HEK293 (cell line): ENCODE data around the gene TLCD4.

ENCODE experiments used
- CTCF ChIA-PET: fragments of 350-600 bp; formaldehyde crosslinking; extraction: SDS; loops from one replicate; lab custom pipeline; 2021; ENCODE audit warnings: antibody characterized with exemption; lab: Yijun Ruan, JAX
- POLR2A ChIA-PET: fragments of 300-600 bp; formaldehyde crosslinking; extraction: SDS; loops from one replicate; lab custom pipeline; 2020; ENCODE audit warnings: antibody characterized with exemption, inconsistent platforms; lab: Yijun Ruan, JAX
- H3K27ac ChIP-seq: fragments of 200-500 bp; sonication (Bioruptor generic); 2 replicates; pipeline ENCODE4 v1.5.1; 2014; ENCODE audit warnings: low read depth, low read length, control low read depth, inconsistent platforms; ENCODE audit errors: extremely low read depth
- H3K36me3 ChIP-seq, 2 experiments: fragments of 200-500 bp in 1 of 2; sonication (Bioruptor generic) in 1 of 2; 1 replicate in 1 of 2; 2 replicates in 1 of 2; pipeline ENCODE4 v1.5.1; 2014 to 2017; ENCODE audit warnings: inconsistent platforms in 2 of 2, low read length in 2 of 2; ENCODE audit not compliant: control insufficient read depth in 2 of 2, insufficient read depth in 1 of 2
- H3K4me1 ChIP-seq: fragments of 200-500 bp; sonication (Bioruptor generic); 2 replicates; pipeline ENCODE4 v1.5.1; 2014; ENCODE audit warnings: mild to moderate bottlenecking, low read length, inconsistent platforms; ENCODE audit not compliant: control insufficient read depth, insufficient read depth
- H3K4me3 ChIP-seq: 2 replicates; pipeline ENCODE4 v1.5.1; 2011; ENCODE audit warnings: low read depth, mild to moderate bottlenecking, control low read depth, low read length, moderate library complexity
- H3K9me3 ChIP-seq: fragments of 200-500 bp; sonication (Bioruptor generic); 2 replicates; pipeline ENCODE4 v1.5.1; 2014; ENCODE audit warnings: low read depth, low read length, inconsistent platforms; ENCODE audit not compliant: control insufficient read depth, insufficient read depth
- BCL11A ChIP-seq: fragments of 450-650 bp; formaldehyde crosslinking; IDR thresholded peaks from 2 replicates; pipeline ENCODE4 v1.5.1; 2016; ENCODE audit warnings: low read depth, missing biosample characterization, missing genetic modification characterization
- BCL11B ChIP-seq: fragments of 450-650 bp; formaldehyde crosslinking; IDR thresholded peaks from 2 replicates; pipeline ENCODE4 v1.5.1; 2016; ENCODE audit warnings: low read depth, missing biosample characterization, missing genetic modification characterization
- GLI2 ChIP-seq: fragments of 450-650 bp; formaldehyde crosslinking; IDR thresholded peaks from 2 replicates; pipeline ENCODE4; 2017; ENCODE audit warnings: missing biosample characterization, missing genetic modification characterization, low read depth, borderline replicate concordance
- KLF8 ChIP-seq: fragments of 450-650 bp; formaldehyde crosslinking; IDR thresholded peaks from 2 replicates; pipeline ENCODE4 v1.5.1; 2016; ENCODE audit warnings: missing biosample characterization, missing genetic modification characterization
- KLF9 ChIP-seq: fragments of 450-650 bp; formaldehyde crosslinking; IDR thresholded peaks from 2 replicates; pipeline ENCODE4 v1.5.1; 2016; ENCODE audit warnings: missing biosample characterization, missing genetic modification characterization, low read depth
- OSR2 ChIP-seq: fragments of 450-650 bp; formaldehyde crosslinking; IDR thresholded peaks from 2 replicates; pipeline ENCODE4 v1.5.1; 2016; ENCODE audit warnings: missing biosample characterization, missing genetic modification characterization
- PATZ1 ChIP-seq: fragments of 450-650 bp; formaldehyde crosslinking; IDR thresholded peaks from 2 replicates; pipeline ENCODE4 v1.5.1; 2016; ENCODE audit warnings: missing biosample characterization, missing genetic modification characterization
- PRDM1 ChIP-seq: fragments of 450-650 bp; formaldehyde crosslinking; IDR thresholded peaks from 2 replicates; pipeline ENCODE4; 2016; ENCODE audit warnings: missing biosample characterization, missing genetic modification characterization
- SCRT1 ChIP-seq: fragments of 450-650 bp; formaldehyde crosslinking; IDR thresholded peaks from 2 replicates; pipeline ENCODE4 v1.5.1; 2016; ENCODE audit warnings: missing biosample characterization, missing genetic modification characterization, borderline replicate concordance
- TCF7L2 ChIP-seq: IDR thresholded peaks from 2 replicates; pipeline ENCODE4 v1.6.1; 2011; ENCODE audit warnings: low read depth, mild to moderate bottlenecking, inconsistent platforms, low read length, moderate library complexity, borderline replicate concordance
- ZBTB20 ChIP-seq: fragments of 450-650 bp; formaldehyde crosslinking; IDR thresholded peaks from 2 replicates; pipeline ENCODE4 v1.5.1; 2016; ENCODE audit warnings: missing biosample characterization, missing genetic modification characterization
- ZBTB8A ChIP-seq: fragments of 450-650 bp; formaldehyde crosslinking; IDR thresholded peaks from 2 replicates; pipeline ENCODE4 v1.5.1; 2016; ENCODE audit warnings: missing biosample characterization, missing genetic modification characterization
- ZFP69B ChIP-seq: fragments of 450-650 bp; formaldehyde crosslinking; IDR thresholded peaks from 2 replicates; pipeline ENCODE4 v1.5.1; 2016; ENCODE audit warnings: missing biosample characterization, missing genetic modification characterization
- ZNF132 ChIP-seq: fragments of 450-650 bp; formaldehyde crosslinking; IDR thresholded peaks from 2 replicates; pipeline ENCODE4 v1.5.1; 2017; ENCODE audit warnings: missing biosample characterization, missing genetic modification characterization, borderline replicate concordance
- ZNF184 ChIP-seq: fragments of 450-650 bp; IDR thresholded peaks from 2 replicates; pipeline ENCODE4 v1.5.1; 2018; ENCODE audit warnings: missing biosample characterization, mild to moderate bottlenecking, missing genetic modification characterization
- ZNF2 ChIP-seq: fragments of 450-650 bp; formaldehyde crosslinking; IDR thresholded peaks from 2 replicates; pipeline ENCODE4 v1.5.1; 2016; ENCODE audit warnings: missing biosample characterization, missing genetic modification characterization
- ZNF239 ChIP-seq: fragments of 450-650 bp; formaldehyde crosslinking; IDR thresholded peaks from 2 replicates; pipeline ENCODE4 v1.5.1; 2016; ENCODE audit warnings: missing biosample characterization, missing genetic modification characterization
- ZNF274 ChIP-seq, 2 experiments: fragments of 200-500 bp in 1 of 2; fragments of 450-650 bp in 1 of 2; sonication (Bioruptor generic) in 1 of 2; formaldehyde crosslinking in 1 of 2; IDR thresholded peaks; 2 replicates each; pipeline versions ENCODE4 v1.5.1 to v1.6.1; 2014 to 2016; ENCODE audit warnings: borderline replicate concordance in 1 of 2, inconsistent platforms in 1 of 2, low read length in 1 of 2, missing biosample characterization in 1 of 2, missing genetic modification characterization in 1 of 2
- ZNF292 ChIP-seq: fragments of 450-650 bp; formaldehyde crosslinking; IDR thresholded peaks from 2 replicates; pipeline ENCODE4 v1.5.1; 2016; ENCODE audit warnings: low read depth, missing biosample characterization, missing genetic modification characterization, borderline replicate concordance
- ZNF404 ChIP-seq: fragments of 450-650 bp; formaldehyde crosslinking; IDR thresholded peaks from 2 replicates; pipeline ENCODE4 v1.5.1; 2017; ENCODE audit warnings: missing biosample characterization, missing genetic modification characterization
- ZNF423 ChIP-seq: fragments of 450-650 bp; formaldehyde crosslinking; IDR thresholded peaks from 2 replicates; pipeline ENCODE4 v1.5.1; 2016; ENCODE audit warnings: missing biosample characterization, missing genetic modification characterization
- ZNF473 ChIP-seq: fragments of 450-650 bp; formaldehyde crosslinking; IDR thresholded peaks from 2 replicates; pipeline ENCODE4 v1.5.1; 2017; ENCODE audit warnings: missing biosample characterization, missing genetic modification characterization
- ZNF521 ChIP-seq: fragments of 450-650 bp; formaldehyde crosslinking; IDR thresholded peaks from 2 replicates; pipeline ENCODE4 v1.5.1; 2017; ENCODE audit warnings: missing biosample characterization, mild to moderate bottlenecking, missing genetic modification characterization
- ZNF544 ChIP-seq: fragments of 450-650 bp; formaldehyde crosslinking; IDR thresholded peaks from 2 replicates; pipeline ENCODE4 v1.5.0; 2017; ENCODE audit warnings: missing biosample characterization, missing genetic modification characterization
- ZNF555 ChIP-seq: fragments of 450-650 bp; formaldehyde crosslinking; conservative IDR thresholded peaks from 2 replicates; pipeline ENCODE4 v1.5.1; 2017; ENCODE audit warnings: missing biosample characterization, mild to moderate bottlenecking, missing genetic modification characterization, inconsistent platforms
- ZNF585B ChIP-seq: fragments of 450-650 bp; formaldehyde crosslinking; IDR thresholded peaks from 2 replicates; pipeline ENCODE4 v1.5.1; 2016; ENCODE audit warnings: missing biosample characterization, missing genetic modification characterization
- ZNF600 ChIP-seq: fragments of 450-650 bp; formaldehyde crosslinking; IDR thresholded peaks from 2 replicates; pipeline ENCODE4 v1.5.1; 2016; ENCODE audit warnings: missing biosample characterization, missing genetic modification characterization
- ZNF623 ChIP-seq: fragments of 450-650 bp; formaldehyde crosslinking; IDR thresholded peaks from 2 replicates; pipeline ENCODE4 v1.5.1; 2016; ENCODE audit warnings: missing biosample characterization, missing genetic modification characterization
- ZNF645 ChIP-seq: fragments of 450-650 bp; formaldehyde crosslinking; IDR thresholded peaks from 2 replicates; pipeline ENCODE4; 2016; ENCODE audit warnings: missing biosample characterization, missing genetic modification characterization
- ZNF664 ChIP-seq: fragments of 450-650 bp; formaldehyde crosslinking; IDR thresholded peaks from 2 replicates; pipeline ENCODE4 v1.5.1; 2016; ENCODE audit warnings: missing biosample characterization, missing genetic modification characterization
- ZNF704 ChIP-seq: fragments of 450-650 bp; formaldehyde crosslinking; IDR thresholded peaks from 2 replicates; pipeline ENCODE4 v1.5.1; 2016; ENCODE audit warnings: missing biosample characterization, missing genetic modification characterization
- ZNF768 ChIP-seq: fragments of 450-650 bp; formaldehyde crosslinking; IDR thresholded peaks from 2 replicates; pipeline ENCODE4 v1.5.1; 2018; ENCODE audit warnings: missing biosample characterization, mild to moderate bottlenecking, missing genetic modification characterization
- ZNF792 ChIP-seq: fragments of 450-650 bp; formaldehyde crosslinking; IDR thresholded peaks from 2 replicates; pipeline ENCODE4 v1.5.1; 2016; ENCODE audit warnings: missing biosample characterization, missing genetic modification characterization
- ZXDB ChIP-seq: fragments of 450-650 bp; formaldehyde crosslinking; IDR thresholded peaks from 2 replicates; pipeline ENCODE4 v1.5.1; 2016; ENCODE audit warnings: missing biosample characterization, missing genetic modification characterization

Gene TLCD4

GRCh38 chr1:95068956-95069709 is 48.0 kb upstream of the TLCD4 start:
- H3K27ac ChIP-seq, result no peak overlapping the region
- H3K9me3 ChIP-seq, result no peaks in the 10 kb centered on the region
- H3K4me3 ChIP-seq, result no peak overlapping the region
- CTCF ChIA-PET, result no interaction called here
- TF ChIP-seq ZNF664 (no peak), ZNF132 (tag by site-specific recombination) (no peak), ZNF423 (no peak), ZNF2 (no peak), ZNF292 (tag by site-specific recombination) (no peak), ZXDB (tag by site-specific recombination) (no peak), BCL11B (tag by site-specific recombination) (no peak), ZFP69B (tag by site-specific recombination) (no peak), GLI2 (tag by site-specific recombination) (no peak), ZNF544 (tag by site-specific recombination) (no peak), ZNF274 (IDR thresholded peaks at IDR 0.05; ENCODE audit: low read length) (no peak), ZNF274 (tag by site-specific recombination; IDR thresholded peaks at IDR 0.05; ENCODE audit: borderline replicate concordance) (no peak), ZNF585B (no peak), SCRT1 (tag by site-specific recombination) (no peak), ZNF704 (no peak), ZNF239 (tag by site-specific recombination) (no peak), PATZ1 (tag by site-specific recombination) (no peak), ZNF473 (tag by site-specific recombination) (no peak)
- POLR2A ChIA-PET, result no interaction called here
- H3K4me1 ChIP-seq, result peaks cover 3% of the 10 kb centered on the region; the same call in 1 of the 2 replicates
- H3K36me3 ChIP-seq, result peaks cover 0 to 12% of the 10 kb centered on the region in 2 experiments; a peak in 1 of 3 replicates

GRCh38 chr1:95069710-95070093 is 47.5 kb upstream of the TLCD4 start:
- no peak overlapping the region for H3K4me3 ChIP-seq
- CTCF ChIA-PET, result no interaction called here
- H3K27ac ChIP-seq, result no peak overlapping the region
- peaks cover 3% of the 10 kb centered on the region; the same call in 1 of the 2 replicates for H3K4me1 ChIP-seq
- TF ChIP-seq ZBTB8A, result no peak
- TF ChIP-seq ZBTB20 (tag by site-specific recombination), result no peak
- no peak for TF ChIP-seq BCL11A
- TF ChIP-seq KLF9 (tag by site-specific recombination), result no peak
- TF ChIP-seq ZNF292 (tag by site-specific recombination), result no peak
- TF ChIP-seq ZNF768, result no peak
- no peak for TF ChIP-seq OSR2 (tag by site-specific recombination)
- no peak for TF ChIP-seq ZNF555 (tag by site-specific recombination)
- TF ChIP-seq ZNF544 (tag by site-specific recombination), result no peak
- TF ChIP-seq TCF7L2, result no peak
- no peak for TF ChIP-seq ZNF404
- TF ChIP-seq KLF8 (tag by site-specific recombination), result no peak
- TF ChIP-seq ZNF521 (tag by site-specific recombination), result no peak
- no peak for TF ChIP-seq PRDM1
- TF ChIP-seq ZNF184 (tag by site-specific recombination), result no peak
- TF ChIP-seq ZNF600 (tag by site-specific recombination), result no peak
- no peak for TF ChIP-seq ZNF792 (tag by site-specific recombination)
- TF ChIP-seq ZNF645 (tag by site-specific recombination), result no peak
- TF ChIP-seq ZNF623 (tag by site-specific recombination), result no peak
- TF ChIP-seq, all 188 proteins: peak for 0
- Histone ChIP-seq H3K36me3 (peaks cover 0 to 7% of the 10 kb centered on the region in 2 experiments; a peak in 1 of 3 replicates), H3K9me3 (no peaks in the 10 kb centered on the region)
- POLR2A ChIA-PET, result no interaction called here
